WTC11 (cell line): ENCODE data around the gene STX3. TPM values are rescaled to one million over a fixed set of nuclear protein-coding genes. Genes with fewer than 3 reads are reported as not detected.

Source experiments
- ATAC-seq: fragments of 200-7000 bp; cut with Tn5 transposase; 2 replicates; pipeline ENCODE4 v1.10.0; 2021; ENCODE audit warnings: mild to moderate bottlenecking, moderate library complexity
- CTCF ChIA-PET: fragments of 300-600 bp; sonication (Branson Sonifier 250); formaldehyde crosslinking; loops from one replicate; lab custom pipeline; 2021; ENCODE audit warnings: antibody characterized with exemption; lab: Charles Lee
- POLR2A ChIA-PET: fragments of 350-600 bp; sonication (Branson Sonifier 250); formaldehyde crosslinking; loops from one replicate; lab custom pipeline; 2021; ENCODE audit warnings: antibody characterized with exemption; lab: Charles Lee
- DNase-seq: peaks from one replicate; pipeline ENCODE4 v3.0.0; 2021; ENCODE audit warnings: low spot score
- H3K27ac Mint-ChIP-seq: 2 replicates; pipeline ENCODE4 v1.8.0; 2021; ENCODE audit warnings: mixed read lengths
- H3K27me3 Mint-ChIP-seq: 2 replicates; pipeline ENCODE4 v1.8.0; 2021; ENCODE audit warnings: low read depth, mild to moderate bottlenecking, moderate library complexity, mixed read lengths
- H3K36me3 Mint-ChIP-seq: 2 replicates; pipeline ENCODE4 v1.8.0; 2021; ENCODE audit warnings: mixed read lengths
- H3K4me1 Mint-ChIP-seq: 2 replicates; pipeline ENCODE4 v1.8.0; 2022; ENCODE audit warnings: mixed read lengths
- H3K4me3 Mint-ChIP-seq: 2 replicates; pipeline ENCODE4 v1.8.0; 2021; ENCODE audit warnings: mild to moderate bottlenecking, moderate library complexity, mixed read lengths
- H3K9me3 Mint-ChIP-seq: 2 replicates; pipeline ENCODE4 v1.8.0; 2021; ENCODE audit warnings: mixed read lengths
- EMX1 ChIP-seq: fragments of 250-450 bp; sonication (Bioruptor Pico); IDR thresholded peaks from 2 replicates; pipeline ENCODE4 v1.8.0; 2021; ENCODE audit warnings: mild to moderate bottlenecking
- ETV6 ChIP-seq: sonication (generic); formaldehyde crosslinking; IDR thresholded peaks from 2 replicates; pipeline ENCODE4 v1.8.1; 2022; ENCODE audit warnings: mild to moderate bottlenecking, missing genetic modification reagents
- FOXK1 ChIP-seq: sonication (generic); formaldehyde crosslinking; IDR thresholded peaks from 2 replicates; pipeline ENCODE4 v1.8.0; 2022; ENCODE audit warnings: mild to moderate bottlenecking, moderate library complexity, missing genetic modification reagents
- FOXP1 ChIP-seq: sonication (generic); formaldehyde crosslinking; IDR thresholded peaks from 2 replicates; pipeline ENCODE4 v1.8.0; 2022; ENCODE audit warnings: missing genetic modification reagents, mild to moderate bottlenecking, moderate library complexity, borderline replicate concordance
- GTF2I ChIP-seq: fragments of 250-450 bp; sonication (Bioruptor Pico); conservative IDR thresholded peaks from 2 replicates; pipeline ENCODE4 v1.4.0; 2021; ENCODE audit warnings: mild to moderate bottlenecking
- IRF2 ChIP-seq: sonication (generic); formaldehyde crosslinking; IDR thresholded peaks from 2 replicates; pipeline ENCODE4 v1.8.0; 2022; ENCODE audit warnings: low read depth, missing genetic modification reagents, borderline replicate concordance
- NFATC4 ChIP-seq: fragments of 250-450 bp; sonication (Bioruptor Pico); IDR thresholded peaks from 2 replicates; pipeline ENCODE4 v1.9.0; 2021; ENCODE audit warnings: mild to moderate bottlenecking
- NFE2L1 ChIP-seq: sonication (generic); formaldehyde crosslinking; IDR thresholded peaks from 2 replicates; pipeline ENCODE4 v1.8.1; 2023; ENCODE audit warnings: missing genetic modification reagents
- NR1H2 ChIP-seq: sonication (generic); formaldehyde crosslinking; IDR thresholded peaks from 2 replicates; pipeline ENCODE4 v1.9.0; 2021; ENCODE audit warnings: mild to moderate bottlenecking, moderate library complexity, missing genetic modification reagents
- NR3C1 ChIP-seq: sonication (generic); formaldehyde crosslinking; conservative IDR thresholded peaks from 2 replicates; pipeline ENCODE4 v1.8.1; 2023; ENCODE audit warnings: low read depth, mild to moderate bottlenecking, missing genetic modification reagents
- OVOL2 ChIP-seq: fragments of 250-450 bp; sonication (Bioruptor Pico); IDR thresholded peaks from 2 replicates; pipeline ENCODE4 v1.9.0; 2021; ENCODE audit warnings: mild to moderate bottlenecking, borderline replicate concordance
- RORB ChIP-seq: fragments of 250-450 bp; sonication (Bioruptor Pico); IDR thresholded peaks from 2 replicates; pipeline ENCODE4 v1.9.0; 2021; ENCODE audit warnings: mild to moderate bottlenecking
- SOX15 ChIP-seq: fragments of 250-450 bp; sonication (Bioruptor Pico); IDR thresholded peaks from 2 replicates; pipeline ENCODE4 v1.9.0; 2021; ENCODE audit warnings: mild to moderate bottlenecking
- ZBTB21 ChIP-seq: sonication (generic); formaldehyde crosslinking; IDR thresholded peaks from 2 replicates; pipeline ENCODE4 v1.8.1; 2023; ENCODE audit warnings: mild to moderate bottlenecking, missing genetic modification reagents, borderline replicate concordance
- ZNF121 ChIP-seq: sonication (generic); formaldehyde crosslinking; IDR thresholded peaks from 2 replicates; pipeline ENCODE4 v1.8.0; 2023; ENCODE audit warnings: missing genetic modification reagents
- ZNF219 ChIP-seq: sonication (generic); formaldehyde crosslinking; IDR thresholded peaks from 2 replicates; pipeline ENCODE4 v1.8.0; 2023; ENCODE audit warnings: missing genetic modification reagents, mild to moderate bottlenecking, borderline replicate concordance
- ZNF396 ChIP-seq: fragments of 250-450 bp; sonication (Bioruptor Pico); IDR thresholded peaks from 2 replicates; pipeline ENCODE4 v1.8.0; 2021; ENCODE audit warnings: mild to moderate bottlenecking, moderate library complexity, borderline replicate concordance
- ZNF671 ChIP-seq: fragments of 250-450 bp; sonication (Bioruptor Pico); IDR thresholded peaks from 2 replicates; pipeline ENCODE4 v1.8.0; 2021; ENCODE audit warnings: mild to moderate bottlenecking
- total RNA-seq: library from RNA; stranded (reverse); gene quantifications from 3 replicates; pipeline ENCODE4 v1.2.3, GENCODE V29; 2021
- TF ChIP-seq, protein P1 (sequence below): sonication (generic); formaldehyde crosslinking; IDR thresholded peaks from 2 replicates; pipeline ENCODE4 v1.8.1; 2023; ENCODE audit warnings: mild to moderate bottlenecking, moderate library complexity, missing genetic modification reagents
- TF ChIP-seq, protein P2 (sequence below): fragments of 200-600 bp; IDR thresholded peaks from 2 replicates; pipeline ENCODE4 v1.8.0; 2022; ENCODE audit warnings: antibody characterized with exemption
- TF ChIP-seq, protein P3 (sequence below): sonication (generic); formaldehyde crosslinking; IDR thresholded peaks from 2 replicates; pipeline ENCODE4 v1.8.1; 2023; ENCODE audit warnings: mild to moderate bottlenecking, missing genetic modification reagents, moderate library complexity
- TF ChIP-seq, protein P4 (sequence below): sonication (generic); formaldehyde crosslinking; IDR thresholded peaks from 2 replicates; pipeline ENCODE4 v1.8.1; 2022; ENCODE audit warnings: missing genetic modification reagents, borderline replicate concordance

The STX3 gene
- total RNA-seq, 1 experiment from 2014 or later = 52.7 TPM

DNA sequence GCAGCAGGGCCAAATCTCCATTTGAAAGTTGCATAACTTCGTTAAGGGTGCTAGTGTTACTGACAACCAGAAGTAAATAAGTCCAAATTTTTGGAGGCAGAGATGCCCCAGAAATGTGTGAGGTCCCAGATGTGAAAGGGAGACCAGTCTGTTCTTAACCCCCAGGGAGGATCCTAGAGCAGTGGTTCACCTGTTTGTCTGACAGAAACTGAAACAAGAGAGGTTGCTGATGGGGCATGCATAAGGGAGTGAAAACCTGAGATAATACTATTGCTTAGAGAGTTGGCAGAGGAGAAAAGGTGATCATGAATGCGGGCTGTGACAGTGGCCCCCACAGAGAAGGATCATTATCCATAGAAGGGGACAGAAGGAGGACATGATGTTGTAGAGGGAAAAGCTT, 86.3 kb downstream of the STX3 start:
- H3K27ac Mint-ChIP-seq = no peak overlapping the region
- DNase-seq (no peak), ATAC-seq (no peak)
- POLR2A ChIA-PET = no interaction called here
- no peak overlapping the region for H3K4me3 Mint-ChIP-seq
- peaks cover 4% of the 10 kb centered on the region for H3K4me1 Mint-ChIP-seq
- no peaks in the 10 kb centered on the region; the same call in 1 of the 2 replicates for H3K27me3 Mint-ChIP-seq
- CTCF ChIA-PET = no interaction called here
- H3K36me3 Mint-ChIP-seq = no peaks in the 10 kb centered on the region
- no peak for TF ChIP-seq NR3C1 (CRISPR knock-in tag)
- TF ChIP-seq FOXP1 (CRISPR knock-in tag) = no peak
- TF ChIP-seq FOXK1 (CRISPR knock-in tag) = no peak
- TF ChIP-seq NFATC4 = no peak
- H3K9me3 Mint-ChIP-seq = no peaks in the 10 kb centered on the region

DNA sequence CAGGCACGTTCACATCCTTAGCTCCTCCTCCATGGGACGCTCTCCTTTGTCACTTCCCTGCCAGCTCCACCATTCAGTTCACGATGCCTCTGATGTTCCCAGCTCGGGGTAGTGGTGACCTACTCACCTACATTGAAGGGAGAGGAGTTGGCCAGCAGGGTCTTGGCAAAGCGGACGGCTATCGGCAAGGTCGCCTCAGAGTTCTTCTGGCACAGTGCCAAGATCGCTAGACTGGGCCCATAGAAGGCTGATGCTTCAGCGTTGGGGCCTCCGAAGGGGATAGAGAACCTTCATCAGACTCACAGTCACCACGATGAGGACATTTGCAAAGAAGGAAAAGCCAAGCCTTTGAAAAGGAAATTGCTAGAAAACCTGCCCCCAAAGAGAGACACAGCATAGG, 87.1 kb downstream of the STX3 start:
- Mint-ChIP-seq H3K27ac (no peak overlapping the region), H3K4me1 (peaks cover 6% of the 10 kb centered on the region), H3K36me3 (no peaks in the 10 kb centered on the region), H3K27me3 (no peaks in the 10 kb centered on the region; the same call in 1 of the 2 replicates), H3K4me3 (no peak overlapping the region)
- no peak for DNase-seq
- CTCF ChIA-PET = no interaction called here
- POLR2A ChIA-PET = no interaction called here
- no peak for ATAC-seq
- TF ChIP-seq, protein P1, sequence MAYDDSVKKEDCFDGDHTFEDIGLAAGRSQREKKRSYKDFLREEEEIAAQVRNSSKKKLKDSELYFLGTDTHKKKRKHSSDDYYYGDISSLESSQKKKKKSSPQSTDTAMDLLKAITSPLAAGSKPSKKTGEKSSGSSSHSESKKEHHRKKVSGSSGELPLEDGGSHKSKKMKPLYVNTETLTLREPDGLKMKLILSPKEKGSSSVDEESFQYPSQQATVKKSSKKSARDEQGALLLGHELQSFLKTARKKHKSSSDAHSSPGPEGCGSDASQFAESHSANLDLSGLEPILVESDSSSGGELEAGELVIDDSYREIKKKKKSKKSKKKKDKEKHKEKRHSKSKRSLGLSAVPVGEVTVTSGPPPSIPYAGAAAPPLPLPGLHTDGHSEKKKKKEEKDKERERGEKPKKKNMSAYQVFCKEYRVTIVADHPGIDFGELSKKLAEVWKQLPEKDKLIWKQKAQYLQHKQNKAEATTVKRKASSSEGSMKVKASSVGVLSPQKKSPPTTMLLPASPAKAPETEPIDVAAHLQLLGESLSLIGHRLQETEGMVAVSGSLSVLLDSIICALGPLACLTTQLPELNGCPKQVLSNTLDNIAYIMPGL (CRISPR knock-in tag) = no peak
- no peak for TF ChIP-seq RORB (CRISPR knock-in tag)
- TF ChIP-seq ZNF219 (CRISPR knock-in tag) = no peak
- TF ChIP-seq, protein P2, sequence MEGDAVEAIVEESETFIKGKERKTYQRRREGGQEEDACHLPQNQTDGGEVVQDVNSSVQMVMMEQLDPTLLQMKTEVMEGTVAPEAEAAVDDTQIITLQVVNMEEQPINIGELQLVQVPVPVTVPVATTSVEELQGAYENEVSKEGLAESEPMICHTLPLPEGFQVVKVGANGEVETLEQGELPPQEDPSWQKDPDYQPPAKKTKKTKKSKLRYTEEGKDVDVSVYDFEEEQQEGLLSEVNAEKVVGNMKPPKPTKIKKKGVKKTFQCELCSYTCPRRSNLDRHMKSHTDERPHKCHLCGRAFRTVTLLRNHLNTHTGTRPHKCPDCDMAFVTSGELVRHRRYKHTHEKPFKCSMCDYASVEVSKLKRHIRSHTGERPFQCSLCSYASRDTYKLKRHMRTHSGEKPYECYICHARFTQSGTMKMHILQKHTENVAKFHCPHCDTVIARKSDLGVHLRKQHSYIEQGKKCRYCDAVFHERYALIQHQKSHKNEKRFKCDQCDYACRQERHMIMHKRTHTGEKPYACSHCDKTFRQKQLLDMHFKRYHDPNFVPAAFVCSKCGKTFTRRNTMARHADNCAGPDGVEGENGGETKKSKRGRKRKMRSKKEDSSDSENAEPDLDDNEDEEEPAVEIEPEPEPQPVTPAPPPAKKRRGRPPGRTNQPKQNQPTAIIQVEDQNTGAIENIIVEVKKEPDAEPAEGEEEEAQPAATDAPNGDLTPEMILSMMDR = no peak
- TF ChIP-seq ETV6 (CRISPR knock-in tag) = no peak
- TF ChIP-seq, protein P3, sequence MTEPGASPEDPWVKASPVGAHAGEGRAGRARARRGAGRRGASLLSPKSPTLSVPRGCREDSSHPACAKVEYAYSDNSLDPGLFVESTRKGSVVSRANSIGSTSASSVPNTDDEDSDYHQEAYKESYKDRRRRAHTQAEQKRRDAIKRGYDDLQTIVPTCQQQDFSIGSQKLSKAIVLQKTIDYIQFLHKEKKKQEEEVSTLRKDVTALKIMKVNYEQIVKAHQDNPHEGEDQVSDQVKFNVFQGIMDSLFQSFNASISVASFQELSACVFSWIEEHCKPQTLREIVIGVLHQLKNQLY (CRISPR knock-in tag) = no peak
- TF ChIP-seq GTF2I = no peak
- TF ChIP-seq SOX15 (CRISPR knock-in tag) = no peak
- TF ChIP-seq NFE2L1 (CRISPR knock-in tag) = no peak
- no peak for TF ChIP-seq OVOL2
- no peak for TF ChIP-seq EMX1 (CRISPR knock-in tag)
- no peak for TF ChIP-seq ZNF121 (CRISPR knock-in tag)
- TF ChIP-seq ZBTB21 = no peak
- TF ChIP-seq, protein P4, sequence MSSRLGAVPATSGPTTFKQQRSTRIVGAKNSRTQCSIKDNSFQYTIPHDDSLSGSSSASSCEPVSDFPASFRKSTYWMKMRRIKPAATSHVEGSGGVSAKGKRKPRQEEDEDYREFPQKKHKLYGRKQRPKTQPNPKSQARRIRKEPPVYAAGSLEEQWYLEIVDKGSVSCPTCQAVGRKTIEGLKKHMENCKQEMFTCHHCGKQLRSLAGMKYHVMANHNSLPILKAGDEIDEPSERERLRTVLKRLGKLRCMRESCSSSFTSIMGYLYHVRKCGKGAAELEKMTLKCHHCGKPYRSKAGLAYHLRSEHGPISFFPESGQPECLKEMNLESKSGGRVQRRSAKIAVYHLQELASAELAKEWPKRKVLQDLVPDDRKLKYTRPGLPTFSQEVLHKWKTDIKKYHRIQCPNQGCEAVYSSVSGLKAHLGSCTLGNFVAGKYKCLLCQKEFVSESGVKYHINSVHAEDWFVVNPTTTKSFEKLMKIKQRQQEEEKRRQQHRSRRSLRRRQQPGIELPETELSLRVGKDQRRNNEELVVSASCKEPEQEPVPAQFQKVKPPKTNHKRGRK (CRISPR knock-in tag) = no peak
- no peak for TF ChIP-seq FOXP1 (CRISPR knock-in tag)
- no peak for TF ChIP-seq ZNF671 (CRISPR knock-in tag)
- TF ChIP-seq ZNF396 = no peak
- TF ChIP-seq FOXK1 (CRISPR knock-in tag) = no peak
- TF ChIP-seq IRF2 = no peak
- TF ChIP-seq NR1H2 (CRISPR knock-in tag) = no peak
- TF ChIP-seq, all 79 proteins: peak for 0
- H3K9me3 Mint-ChIP-seq = peaks cover under 1% of the 10 kb centered on the region; the same call in 1 of the 2 replicates
